GM13977 (cell line): ENCODE measurements around the gene AUTS2.

Experiments used
- DNase-seq: peaks from one replicate; pipeline ENCODE4 v3.0.0; 2012; ENCODE audit warnings: low spot score
- CTCF ChIP-seq: IDR thresholded peaks from 2 replicates; pipeline ENCODE4 v1.5.1; 2012; ENCODE audit warnings: mild to moderate bottlenecking, control low read depth; ENCODE audit not compliant: insufficient read depth; ENCODE audit errors: extremely low read depth, missing control alignments
- in situ Hi-C: fragments of 300-500 bp; cut with MboI; formaldehyde crosslinking; loops from one replicate; pipeline ENCODE4 v1.12.0; 2022; ENCODE audit warnings: low sequenced_read_pairs, low pct_unique_long_range_greater_than_20kb, mixed read lengths, inconsistent platforms; ENCODE audit not compliant: unreplicated experiment

AUTS2 gene

GRCh38 chr7:70602117-70602516 is 1003.8 kb downstream of the AUTS2 start:
- no peak for TF ChIP-seq CTCF
- in situ Hi-C loops = no loop called here
- no peak for DNase-seq

DNA sequence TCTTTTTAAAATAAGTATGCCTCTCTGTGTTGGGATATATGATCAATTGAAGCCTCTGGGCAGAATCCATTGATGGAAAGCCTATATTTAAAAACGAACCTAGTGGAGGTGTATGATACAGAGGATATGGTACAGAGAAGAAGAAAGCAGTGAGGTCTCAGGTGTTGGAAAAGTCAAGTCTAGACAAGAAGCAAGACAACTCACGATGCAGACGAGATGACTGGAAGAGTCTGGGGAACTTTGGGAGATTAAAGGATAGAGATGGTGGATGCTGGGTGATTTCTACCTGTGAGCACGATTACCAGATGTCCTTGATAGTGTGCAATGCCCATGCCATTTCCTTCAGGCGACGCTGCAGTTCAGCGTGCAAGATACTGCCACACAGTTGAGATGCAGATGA is 1009.0 kb downstream of the AUTS2 start:
- TF ChIP-seq CTCF = no peak
- in situ Hi-C loops = no loop called here
- no peak for DNase-seq

DNA sequence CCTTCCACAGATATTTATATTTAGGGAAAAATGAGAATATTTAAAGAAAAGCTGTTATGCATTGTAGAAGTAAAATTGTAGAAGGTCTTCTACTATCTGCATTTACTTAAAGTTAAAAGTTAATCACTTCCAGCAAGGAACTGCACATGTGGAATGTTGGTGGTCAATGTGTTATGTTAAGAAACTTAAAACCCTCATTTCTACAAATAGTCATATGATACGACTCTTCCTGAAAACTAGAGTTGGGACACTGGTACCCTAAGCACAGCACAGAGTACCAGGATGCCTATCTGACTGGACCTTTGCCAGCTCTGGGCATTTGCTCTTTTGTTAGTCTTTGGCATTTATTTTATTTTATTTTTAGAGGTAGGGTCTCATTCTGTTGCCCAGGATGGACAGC is 1009.5 kb downstream of the AUTS2 start:
- no peak for DNase-seq
- TF ChIP-seq CTCF = no peak
- in situ Hi-C loops = no loop called here

DNA sequence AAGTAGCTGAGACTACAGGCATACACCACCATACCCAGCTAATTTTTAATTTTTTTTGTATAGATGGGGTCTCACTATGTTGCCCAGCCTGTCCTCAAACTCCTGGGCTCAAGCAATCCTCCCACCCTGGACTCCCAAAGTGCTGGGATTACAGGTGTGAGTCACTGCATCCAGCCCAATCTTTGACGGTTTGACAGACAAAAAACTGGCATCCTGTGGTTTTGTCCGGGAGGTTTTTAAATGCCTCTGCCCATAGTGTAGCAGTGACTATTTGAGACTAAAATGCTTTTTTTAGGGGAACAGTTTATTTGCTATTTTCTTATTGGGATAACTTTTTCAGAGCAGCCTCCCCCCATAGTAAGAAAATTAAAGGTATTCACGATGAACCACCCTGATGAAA is 1010.0 kb downstream of the AUTS2 start:
- no peak for DNase-seq
- in situ Hi-C loops = no loop called here
- no peak for TF ChIP-seq CTCF

DNA sequence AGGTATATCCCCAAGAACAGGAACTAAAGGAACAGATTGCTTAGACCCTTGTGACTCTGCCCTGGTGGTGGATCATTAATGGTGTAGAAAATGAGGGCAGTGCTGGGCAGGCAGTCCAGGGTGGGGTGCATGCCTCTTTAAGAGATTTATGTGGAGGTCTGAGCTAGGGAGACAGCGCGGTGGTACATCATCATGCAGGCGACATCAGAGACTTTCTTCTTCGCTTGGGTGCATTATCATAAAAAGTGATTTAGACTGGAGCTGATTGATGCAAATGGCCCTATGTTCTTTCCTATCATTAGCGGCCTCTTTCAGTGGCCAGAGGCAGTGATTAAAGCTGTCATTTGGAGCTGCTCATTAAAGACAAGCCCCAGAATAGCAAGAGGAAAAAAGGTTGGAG is 1014.5 kb downstream of the AUTS2 start:
- in situ Hi-C loops = no loop called here
- no peak for TF ChIP-seq CTCF
- no peak for DNase-seq

DNA sequence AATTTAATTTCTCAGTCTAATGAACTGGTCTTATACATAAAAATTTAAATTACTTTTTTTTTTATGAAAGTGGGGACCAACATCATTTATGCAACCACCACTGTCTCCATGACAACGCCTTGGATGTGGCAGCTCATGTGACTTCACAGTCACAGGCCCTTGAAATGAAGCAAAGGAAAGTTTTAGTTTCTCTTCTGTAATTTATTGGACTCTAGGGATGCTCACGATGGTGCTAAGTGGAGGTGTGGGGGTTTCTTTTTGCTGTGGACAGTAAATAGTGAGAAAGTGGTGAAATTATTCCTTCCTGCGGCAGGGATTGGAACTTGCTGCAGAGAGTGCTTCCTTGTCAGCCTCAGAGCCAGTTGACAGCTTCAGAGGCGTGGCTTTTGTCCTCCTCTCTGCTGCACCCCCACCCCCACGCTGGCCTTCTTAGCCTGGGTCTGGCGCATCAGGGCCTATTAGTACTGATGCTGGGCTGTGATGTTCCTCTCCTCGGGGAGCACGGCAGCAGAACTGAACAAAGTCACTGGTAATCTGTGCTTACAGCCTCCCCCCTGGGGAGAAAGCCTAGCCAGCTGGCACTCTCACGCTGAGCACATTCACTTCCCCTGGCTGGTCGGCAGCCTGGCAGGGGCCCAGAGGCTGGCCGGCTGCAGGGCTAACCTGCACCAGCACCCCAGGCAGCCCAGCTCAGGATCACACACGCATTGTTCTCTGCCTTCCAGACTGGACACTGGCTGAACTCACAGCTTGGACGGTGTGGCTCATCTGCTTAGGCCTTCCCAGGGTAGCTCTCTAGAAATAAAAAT is 1016.2 kb downstream of the AUTS2 start:
- TF ChIP-seq CTCF = no peak
- in situ Hi-C loops = no loop called here
- DNase-seq = no peak

GRCh38 chr7:70615066-70615606 is 1016.9 kb downstream of the AUTS2 start:
- in situ Hi-C loops = no loop called here
- no peak for DNase-seq
- TF ChIP-seq CTCF = no peak
